NB4 (cell line): ENCODE results near the gene ERICH6.

Experiments used
- MAX ChIP-seq: IDR thresholded peaks from 2 replicates; pipeline ENCODE4 v1.6.1; 2011; ENCODE audit warnings: low read depth, low read length
- POLR2A ChIP-seq: IDR thresholded peaks from 2 replicates; pipeline ENCODE4 v1.6.1; 2011; ENCODE audit warnings: mild to moderate bottlenecking; ENCODE audit not compliant: insufficient read length; ENCODE audit errors: extremely low read depth
- TF ChIP-seq, protein P1 (sequence below): IDR thresholded peaks from one replicate; pipeline ENCODE4 v1.5.1; 2012; ENCODE audit warnings: low read depth, low read length

- TF ChIP-seq MAX: no peak
- TF ChIP-seq, protein P1, sequence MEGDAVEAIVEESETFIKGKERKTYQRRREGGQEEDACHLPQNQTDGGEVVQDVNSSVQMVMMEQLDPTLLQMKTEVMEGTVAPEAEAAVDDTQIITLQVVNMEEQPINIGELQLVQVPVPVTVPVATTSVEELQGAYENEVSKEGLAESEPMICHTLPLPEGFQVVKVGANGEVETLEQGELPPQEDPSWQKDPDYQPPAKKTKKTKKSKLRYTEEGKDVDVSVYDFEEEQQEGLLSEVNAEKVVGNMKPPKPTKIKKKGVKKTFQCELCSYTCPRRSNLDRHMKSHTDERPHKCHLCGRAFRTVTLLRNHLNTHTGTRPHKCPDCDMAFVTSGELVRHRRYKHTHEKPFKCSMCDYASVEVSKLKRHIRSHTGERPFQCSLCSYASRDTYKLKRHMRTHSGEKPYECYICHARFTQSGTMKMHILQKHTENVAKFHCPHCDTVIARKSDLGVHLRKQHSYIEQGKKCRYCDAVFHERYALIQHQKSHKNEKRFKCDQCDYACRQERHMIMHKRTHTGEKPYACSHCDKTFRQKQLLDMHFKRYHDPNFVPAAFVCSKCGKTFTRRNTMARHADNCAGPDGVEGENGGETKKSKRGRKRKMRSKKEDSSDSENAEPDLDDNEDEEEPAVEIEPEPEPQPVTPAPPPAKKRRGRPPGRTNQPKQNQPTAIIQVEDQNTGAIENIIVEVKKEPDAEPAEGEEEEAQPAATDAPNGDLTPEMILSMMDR: no peak
- no peak for TF ChIP-seq POLR2A
Observed at GRCh38 chr3:150687613-150688012, 16.1 kb downstream of the ERICH6 start.
